Pancreas (tissue), 10 donors: ENCODE results near the gene MRTFB. TPM values are rescaled to one million over a fixed set of nuclear protein-coding genes. Genes with fewer than 3 reads are reported as not detected.

ENCODE experiments used
- ATAC-seq, 4 donors: fragments of 200-7000 bp; cut with Tn5 transposase; one replicate each; pipeline versions ENCODE4 v1.8.0 to v1.9.1; 2020; ENCODE audit warnings: mild to moderate bottlenecking in 4 of 4, moderate library complexity in 4 of 4
- DNase-seq, 6 donors: peaks; one replicate each; pipeline ENCODE4 v3.0.0-alpha.2; 2020
- FAIRE-seq: peaks from 2 replicates; lab custom pipeline; 2012; peaks lifted over from hg19 to GRCh38; lab: Jason Lieb, UNC
- H3K27ac ChIP-seq, 4 donors: fragments of 200-600 bp; sonication (generic); 1 replicate in 3 of 4; 2 replicates in 1 of 4; pipeline versions ENCODE4 v1.5.0 to v1.8.0; 2020
- H3K27me3 ChIP-seq, 4 donors: fragments of 200-600 bp; one replicate each; pipeline ENCODE4 v1.8.0; 2021
- H3K36me3 ChIP-seq, 3 donors: fragments of 200-600 bp; sonication (generic) in 1 of 3; one replicate each; pipeline versions ENCODE4 v1.5.0 to v1.8.0; 2020 to 2021
- H3K4me1 ChIP-seq, 3 donors: fragments of 200-600 bp; one replicate each; pipeline ENCODE4 v1.8.0; 2021
- H3K4me3 ChIP-seq, 4 donors: fragments of 200-600 bp; sonication (generic) in 2 of 4; one replicate each; pipeline versions ENCODE4 v1.5.0 to v1.8.0; 2020 to 2021
- H3K9me3 ChIP-seq, 4 donors: fragments of 200-600 bp; one replicate each; pipeline ENCODE4 v1.8.0; 2021
- WGBS, 2 donors: extraction: QIAGEN DNeasy Blood & Tissue Kit; methylation state at CpG; one replicate each; pipeline ENCODE4 v1.1.7; 2013; 5-methylcytosine and 5-hydroxymethylcytosine counted together
- intact Hi-C, 3 donors: fragments of 100-400 bp; cut with DNase I; formaldehyde crosslinking; loops; one replicate each; pipeline versions ENCODE4 v1.11.1 to v1.14.2; 2022
- polyA plus RNA-seq, 2 donors: library from polyadenylated mRNA; stranded (reverse); fragments of 200-250 nt; gene quantifications; one replicate each; pipeline ENCODE4 v1.2.3, GENCODE V29; 2013
- total RNA-seq, 6 donors: library from RNA; stranded (reverse); fragmentation: NEBNext Ultra II Directional in 4 of 6; extraction: Animal tissue kit (Norgen Biotek cat#: 25700) in 4 of 6; gene quantifications; one replicate each; pipeline versions ENCODE4 v1.2.1 to v1.2.4, GENCODE V29; 2021 to 2023
- TF ChIP-seq, protein P1 (sequence below), 4 donors: fragments of 200-600 bp; sonication (generic) in 3 of 4; IDR thresholded peaks; one replicate each; pipeline versions ENCODE4 v1.5.0 to v1.8.0; 2021; ENCODE audit warnings: antibody characterized with exemption in 4 of 4
- donor health status: healthy with polysubstance abuse.
- donor health status: DM: no; HTN: no; CAD: no; lungs with moderate emphysema.
- donor health status: DM: no; HTN: no; CAD: no.
- donor health status: control.
- donor health status: control.
- donor health status: Bipolar disorder and iron deficiency.
- donor health status: DM: yes; HTN: yes; CAD: no.
- donor health status: DM: no; HTN: no; CAD: no.
- donor health status: DM: no; HTN: no; CAD: no.
- donor health status: DM: yes; HTN: yes; CAD: no.

The MRTFB gene
- total and polyA plus RNA-seq, 8 donors: 8.7 to 36.6 (median 24.4) TPM

DNA sequence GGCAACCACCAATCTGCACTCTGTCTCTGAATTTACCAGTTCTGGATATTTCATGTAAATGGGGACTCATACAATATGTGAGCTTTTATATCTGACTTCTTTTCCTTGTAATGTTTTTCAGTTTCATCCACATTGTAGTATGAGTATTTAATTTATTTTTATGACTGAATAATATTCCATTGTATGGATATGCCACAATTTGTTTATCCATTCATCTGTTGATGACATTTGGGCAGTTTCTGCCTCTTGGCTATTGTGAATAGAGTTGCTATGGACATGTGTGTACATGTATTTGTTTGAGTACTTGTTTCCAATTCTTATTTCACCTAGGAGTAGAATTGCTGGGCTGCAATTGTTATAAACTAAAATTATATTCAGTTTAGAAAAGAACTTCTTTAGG, 126.9 kb downstream of the MRTFB start:
- Histone ChIP-seq H3K27ac (no peak overlapping the region), H3K4me1 (peaks cover 3 to 14% (median 3%) of the 10 kb centered on the region in 3 donors), H3K27me3 (no peaks in the 10 kb centered on the region), H3K4me3 (no peak overlapping the region), H3K36me3 (no peaks in the 10 kb centered on the region), H3K9me3 (no peaks in the 10 kb centered on the region)
- ATAC-seq: no peak
- intact Hi-C loops: no loop called here
- TF ChIP-seq, protein P1, sequence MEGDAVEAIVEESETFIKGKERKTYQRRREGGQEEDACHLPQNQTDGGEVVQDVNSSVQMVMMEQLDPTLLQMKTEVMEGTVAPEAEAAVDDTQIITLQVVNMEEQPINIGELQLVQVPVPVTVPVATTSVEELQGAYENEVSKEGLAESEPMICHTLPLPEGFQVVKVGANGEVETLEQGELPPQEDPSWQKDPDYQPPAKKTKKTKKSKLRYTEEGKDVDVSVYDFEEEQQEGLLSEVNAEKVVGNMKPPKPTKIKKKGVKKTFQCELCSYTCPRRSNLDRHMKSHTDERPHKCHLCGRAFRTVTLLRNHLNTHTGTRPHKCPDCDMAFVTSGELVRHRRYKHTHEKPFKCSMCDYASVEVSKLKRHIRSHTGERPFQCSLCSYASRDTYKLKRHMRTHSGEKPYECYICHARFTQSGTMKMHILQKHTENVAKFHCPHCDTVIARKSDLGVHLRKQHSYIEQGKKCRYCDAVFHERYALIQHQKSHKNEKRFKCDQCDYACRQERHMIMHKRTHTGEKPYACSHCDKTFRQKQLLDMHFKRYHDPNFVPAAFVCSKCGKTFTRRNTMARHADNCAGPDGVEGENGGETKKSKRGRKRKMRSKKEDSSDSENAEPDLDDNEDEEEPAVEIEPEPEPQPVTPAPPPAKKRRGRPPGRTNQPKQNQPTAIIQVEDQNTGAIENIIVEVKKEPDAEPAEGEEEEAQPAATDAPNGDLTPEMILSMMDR (IDR thresholded peaks at IDR 0.05): no peak
- no peak for DNase-seq
- FAIRE-seq: no peak

DNA sequence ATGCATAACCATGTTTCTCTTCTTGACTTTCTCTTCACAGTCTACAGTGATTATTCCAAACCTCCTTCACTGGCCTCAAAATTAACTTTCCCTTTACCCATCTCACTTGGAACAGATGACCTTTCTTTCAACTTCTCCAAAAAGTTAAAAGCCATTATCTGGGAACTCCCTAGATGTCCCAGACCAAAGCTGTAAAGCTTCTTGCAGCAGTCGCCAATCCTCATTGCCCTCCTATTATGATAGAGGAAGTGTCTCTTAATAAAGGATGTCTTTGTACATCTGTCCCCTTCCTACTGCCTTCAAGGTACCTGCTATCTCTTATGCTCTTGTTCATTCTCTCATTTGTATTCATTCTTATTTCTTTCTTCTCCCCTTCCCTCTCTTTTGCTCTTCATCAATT, 127.5 kb downstream of the MRTFB start:
- ATAC-seq (no peak), FAIRE-seq (no peak), DNase-seq (no peak)
- peaks cover 3 to 16% (median 4%) of the 10 kb centered on the region in 3 donors for H3K4me1 ChIP-seq
- TF ChIP-seq, protein P1 (IDR thresholded peaks at IDR 0.05): no peak
- no peaks in the 10 kb centered on the region for H3K36me3 ChIP-seq
- no peak overlapping the region for H3K4me3 ChIP-seq
- no peak overlapping the region for H3K27ac ChIP-seq
- H3K9me3 ChIP-seq: no peaks in the 10 kb centered on the region
- no peaks in the 10 kb centered on the region for H3K27me3 ChIP-seq
- WGBS, 2 donors: 88 to 89% methylated on average over 1 of the region's 1 CpG
- intact Hi-C loops: no loop called here

DNA sequence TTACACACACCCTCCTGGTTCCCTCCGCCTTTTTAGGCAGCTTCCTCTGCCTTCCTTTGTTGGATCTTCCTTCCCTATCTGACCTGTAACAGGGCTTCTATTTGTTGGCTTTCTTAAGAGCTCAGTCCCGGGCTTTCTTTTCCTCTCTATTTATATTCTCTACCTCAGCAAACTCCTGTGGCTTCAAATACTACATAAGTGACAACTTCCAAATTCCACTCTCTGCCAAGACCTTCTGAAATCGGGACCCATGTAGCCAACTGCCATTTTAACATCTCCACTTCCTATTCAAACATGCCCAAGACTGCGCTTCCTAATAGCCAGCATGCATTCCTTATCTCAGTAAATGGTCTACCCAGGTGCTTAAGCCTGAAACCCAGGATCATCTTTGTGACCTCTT, 128.1 kb downstream of the MRTFB start:
- Histone ChIP-seq H3K36me3 (no peaks in the 10 kb centered on the region), H3K4me1 (peaks cover 3 to 16% (median 4%) of the 10 kb centered on the region in 3 donors), H3K27me3 (no peaks in the 10 kb centered on the region), H3K27ac (no peak overlapping the region), H3K4me3 (no peak overlapping the region), H3K9me3 (no peaks in the 10 kb centered on the region)
- ATAC-seq (no peak), FAIRE-seq (no peak), DNase-seq (no peak)
- intact Hi-C loops: no loop called here
- WGBS, 2 donors: 89 to 92% methylated on average over 4 of the region's 4 CpGs
- TF ChIP-seq, protein P1 (IDR thresholded peaks at IDR 0.05): no peak

- intact Hi-C loops: loop anchor here in 1 of 3 donors (10.0 kb wide), 1 partner anchor 275 kb away; the partner anchor contains the start of gene ERCC4
- no peak overlapping the region for H3K27ac ChIP-seq
- no peaks in the 10 kb centered on the region for H3K36me3 ChIP-seq
- H3K9me3 ChIP-seq: no peaks in the 10 kb centered on the region
- ATAC-seq: no peak
- H3K27me3 ChIP-seq: no peaks in the 10 kb centered on the region
- WGBS, 2 donors: 98 to 100% methylated on average over 1 of the region's 1 CpG
- H3K4me1 ChIP-seq: peaks cover 3 to 16% (median 4%) of the 10 kb centered on the region in 3 donors
- FAIRE-seq: no peak
- TF ChIP-seq, protein P1 (IDR thresholded peaks at IDR 0.05): no peak
- no peak overlapping the region for H3K4me3 ChIP-seq
- DNase-seq: no peak
Measured at GRCh38 chr16:14199624-14200023, 128.5 kb downstream of the MRTFB start.

GRCh38 chr16:14202095-14202494, 131.0 kb downstream of the MRTFB start:
- TF ChIP-seq, protein P1 (IDR thresholded peaks at IDR 0.05): no peak
- H3K27ac ChIP-seq: peak overlapping the region in 2 of 4 donors; percentile 8 to 32
- no peaks in the 10 kb centered on the region for H3K9me3 ChIP-seq
- FAIRE-seq: no peak
- intact Hi-C loops: loop anchor here in 1 of 3 donors (10.0 kb wide), 1 partner anchor 277 kb away; the partner anchor contains the start of gene ERCC4
- no peak for ATAC-seq
- no peak for DNase-seq
- H3K27me3 ChIP-seq: no peaks in the 10 kb centered on the region
- H3K36me3 ChIP-seq: no peaks in the 10 kb centered on the region
- 78 to 80% methylated on average over 3 of the region's 3 CpGs for WGBS, 2 donors
- H3K4me3 ChIP-seq: no peak overlapping the region
- peaks cover 3 to 16% (median 4%) of the 10 kb centered on the region in 3 donors for H3K4me1 ChIP-seq
